Right lobe of liver (tissue), 6 donors: ENCODE results near the gene HPCAL4. TPM values are rescaled to one million over a fixed set of nuclear protein-coding genes. Genes with fewer than 3 reads are reported as not detected.

Experiments used
- ATAC-seq, 4 donors: fragments of 200-7000 bp; cut with Tn5 transposase; one replicate each; pipeline ENCODE4 v1.9.1; 2020; ENCODE audit warnings: mild to moderate bottlenecking in 4 of 4, moderate library complexity in 4 of 4
- DNase-seq, 3 donors: peaks; one replicate each; pipeline ENCODE4 v3.0.0-alpha.2; 2020
- H3K27ac ChIP-seq, 3 donors: fragments of 200-600 bp; one replicate each; pipeline ENCODE4 v1.8.0; 2022
- H3K27me3 ChIP-seq, 2 donors: fragments of 200-600 bp; one replicate each; pipeline ENCODE4 v1.8.0; 2022
- H3K36me3 ChIP-seq, 4 donors: fragments of 200-600 bp; sonication (generic) in 1 of 4; one replicate each; pipeline versions ENCODE4 v1.5.1 to v1.8.0; 2017 to 2022; ENCODE audit warnings: control low read depth in 1 of 4
- H3K4me1 ChIP-seq, 4 donors: fragments of 200-600 bp; sonication (generic) in 1 of 4; one replicate each; pipeline versions ENCODE4 v1.5.1 to v1.8.0; 2017 to 2022; ENCODE audit warnings: control low read depth in 1 of 4
- H3K4me3 ChIP-seq, 3 donors: fragments of 200-600 bp; one replicate each; pipeline ENCODE4 v1.8.0; 2022
- H3K9me3 ChIP-seq, 4 donors: fragments of 200-600 bp; sonication (generic) in 1 of 4; one replicate each; pipeline versions ENCODE4 v1.5.1 to v1.8.0; 2017 to 2022; ENCODE audit warnings: control low read depth in 1 of 4
- CTCF ChIP-seq, 4 donors: fragments of 200-600 bp in 3 of 4; fragments of 450-650 bp in 1 of 4; IDR thresholded peaks; one replicate each; pipeline versions ENCODE4 v1.5.1 to v1.8.0; 2016 to 2022; ENCODE audit warnings: antibody characterized with exemption in 4 of 4, mild to moderate bottlenecking in 2 of 4
- POLR2A ChIP-seq: fragments of 450-650 bp; IDR thresholded peaks from one replicate; pipeline ENCODE4 v1.6.1; 2017; ENCODE audit warnings: antibody characterized with exemption, mild to moderate bottlenecking
- WGBS: methylation state at CpG from one replicate; pipeline ENCODE4 v1.1.6; 2018; ENCODE audit warnings: low coverage, low lambda C conversion rate; ENCODE audit not compliant: insufficient coverage; ENCODE audit errors: missing lambda C conversion rate; 5-methylcytosine and 5-hydroxymethylcytosine counted together
- intact Hi-C, 2 donors: fragments of 100-400 bp; cut with DNase I; formaldehyde crosslinking; loops; one replicate each; pipeline versions ENCODE4 v1.11.2 to v1.14.1; 2022
- total RNA-seq, 6 experiments: library from RNA; depleted of rRNA in 2 of 6; stranded (reverse); fragments of >200 nt in 2 of 6; fragmentation: NEBNext Ultra II Directional in 3 of 6; extraction: Animal tissue kit (Norgen Biotek cat#: 25700) in 3 of 6; gene quantifications; one replicate each; pipeline versions ENCODE4 v1.1.0 to v1.2.4, GENCODE V29; 2016 to 2023
- donor health status: DM: no; HTN: yes; CAD: no.
- donor health status: DM: no; HTN: no; CAD: no.
- donor health status: DM: no; HTN: no; CAD: no.
- donor health status: DM: no; HTN: yes; CAD: no.
- donor health status: DM: no; HTN: yes; CAD: no.

The HPCAL4 gene
- total RNA-seq, 6 experiments from 2014 or later = not detected

GRCh38 chr1:39733161-39733560, 41.9 kb upstream of the HPCAL4 start:
- ATAC-seq (no peak), DNase-seq (no peak)
- Histone ChIP-seq H3K27me3 (peaks cover 0 to 6% of the 10 kb centered on the region in 2 donors), H3K36me3 (no peaks in the 10 kb centered on the region), H3K27ac (no peak overlapping the region), H3K4me3 (no peak overlapping the region), H3K9me3 (no peaks in the 10 kb centered on the region), H3K4me1 (no peaks in the 10 kb centered on the region)
- TF ChIP-seq CTCF (IDR thresholded peaks at IDR 0.05) (no peak), POLR2A (no peak)
- WGBS = 49% methylated on average over 6 of the region's 7 CpGs
- intact Hi-C loops = no loop called here

GRCh38 chr1:39732730-39733129, 41.5 kb upstream of the HPCAL4 start:
- H3K27ac ChIP-seq = no peak overlapping the region
- intact Hi-C loops = no loop called here
- no peaks in the 10 kb centered on the region for H3K36me3 ChIP-seq
- 47% methylated on average over 3 of the region's 3 CpGs for WGBS
- no peak overlapping the region for H3K4me3 ChIP-seq
- DNase-seq (no peak), ATAC-seq (no peak)
- no peaks in the 10 kb centered on the region for H3K9me3 ChIP-seq
- H3K4me1 ChIP-seq = no peaks in the 10 kb centered on the region
- peaks cover 0 to 10% of the 10 kb centered on the region in 2 donors for H3K27me3 ChIP-seq
- TF ChIP-seq POLR2A (no peak), CTCF (IDR thresholded peaks at IDR 0.05) (no peak)

- WGBS = 13% methylated on average over 4 of the region's 4 CpGs
- intact Hi-C loops = loop anchor here in 1 of 2 donors (10.0 kb wide), 1 partner anchor 125 kb away; no protein-coding TSS in a partner anchor
- Histone ChIP-seq H3K27ac (no peak overlapping the region), H3K27me3 (peaks cover 0 to 14% of the 10 kb centered on the region in 2 donors), H3K4me1 (no peaks in the 10 kb centered on the region), H3K36me3 (no peaks in the 10 kb centered on the region), H3K9me3 (no peaks in the 10 kb centered on the region), H3K4me3 (no peak overlapping the region)
- TF ChIP-seq CTCF (IDR thresholded peaks at IDR 0.05) (no peak), POLR2A (no peak)
- ATAC-seq (peak in 3 of 4 donors; percentile 35 to 55 (median 52)), DNase-seq (no peak)
Observed at GRCh38 chr1:39729842-39730241, 38.6 kb upstream of the HPCAL4 start.

GRCh38 chr1:39729030-39729429, 37.8 kb upstream of the HPCAL4 start:
- ATAC-seq = no peak
- peaks cover 0 to 14% of the 10 kb centered on the region in 2 donors for H3K27me3 ChIP-seq
- intact Hi-C loops = loop anchor here in 1 of 2 donors (10.0 kb wide), 1 partner anchor 124 kb away; no protein-coding TSS in a partner anchor
- H3K9me3 ChIP-seq = no peaks in the 10 kb centered on the region
- WGBS = 30% methylated on average over 2 of the region's 3 CpGs
- H3K4me1 ChIP-seq = no peaks in the 10 kb centered on the region
- no peak for TF ChIP-seq POLR2A
- no peak for TF ChIP-seq CTCF (IDR thresholded peaks at IDR 0.05)
- no peak overlapping the region for H3K4me3 ChIP-seq
- H3K27ac ChIP-seq = no peak overlapping the region
- no peaks in the 10 kb centered on the region for H3K36me3 ChIP-seq
- DNase-seq = no peak

GRCh38 chr1:39727932-39728317, 36.7 kb upstream of the HPCAL4 start:
- no peaks in the 10 kb centered on the region for H3K4me1 ChIP-seq
- intact Hi-C loops = loop anchor here in 1 of 2 donors (10.0 kb wide), 1 partner anchor 123 kb away; no protein-coding TSS in a partner anchor
- ATAC-seq (no peak), DNase-seq (no peak)
- H3K27me3 ChIP-seq = peaks cover 0 to 14% of the 10 kb centered on the region in 2 donors
- no peaks in the 10 kb centered on the region for H3K36me3 ChIP-seq
- 58% methylated on average over 10 of the region's 14 CpGs for WGBS
- no peak overlapping the region for H3K27ac ChIP-seq
- no peaks in the 10 kb centered on the region for H3K9me3 ChIP-seq
- no peak for TF ChIP-seq POLR2A
- TF ChIP-seq CTCF (IDR thresholded peaks at IDR 0.05) = no peak
- H3K4me3 ChIP-seq = no peak overlapping the region
